Calu3 (cell line): ENCODE data around the gene CMIP. TPM values are rescaled to one million over a fixed set of nuclear protein-coding genes. Genes with fewer than 3 reads are reported as not detected.

ENCODE experiments used
- BruUV-seq: library from RNA; stranded (reverse); fragments of 400-500 nt; replicated peaks from 2 replicates; lab custom pipeline; 2021; lab: Mats Ljungman, UMichigan
- CTCF ChIA-PET: fragments of 300-600 bp; sonication (Branson Sonifier 250); formaldehyde crosslinking; loops from one replicate; lab custom pipeline; 2022; ENCODE audit warnings: antibody characterized with exemption; lab: Charles Lee
- DNase-seq: peaks from one replicate; pipeline ENCODE4 v3.0.0; 2022
- H3K27ac Mint-ChIP-seq: one replicate; pipeline ENCODE4 v1.8.0; 2022; ENCODE audit warnings: mixed read lengths; ENCODE audit not compliant: unreplicated experiment
- H3K27me3 Mint-ChIP-seq: one replicate; pipeline ENCODE4 v1.8.0; 2022; ENCODE audit warnings: mixed read lengths; ENCODE audit not compliant: unreplicated experiment
- H3K36me3 Mint-ChIP-seq: one replicate; pipeline ENCODE4 v1.8.0; 2022; ENCODE audit warnings: mild to moderate bottlenecking, moderate library complexity, mixed read lengths; ENCODE audit not compliant: insufficient read depth, unreplicated experiment
- H3K4me1 Mint-ChIP-seq: one replicate; pipeline ENCODE4 v1.8.0; 2022; ENCODE audit warnings: mild to moderate bottlenecking, low read depth, mixed read lengths; ENCODE audit not compliant: unreplicated experiment
- H3K4me3 Mint-ChIP-seq: one replicate; pipeline ENCODE4 v1.8.0; 2022; ENCODE audit warnings: mild to moderate bottlenecking, low read depth, moderate library complexity, mixed read lengths; ENCODE audit not compliant: unreplicated experiment
- H3K9me3 Mint-ChIP-seq: one replicate; pipeline ENCODE4 v1.8.0; 2022; ENCODE audit warnings: low read depth, mixed read lengths; ENCODE audit not compliant: unreplicated experiment
- CTCF ChIP-seq: fragments of 200-600 bp; IDR thresholded peaks from one replicate; pipeline ENCODE4 v1.8.0; 2022; ENCODE audit warnings: antibody characterized with exemption; ENCODE audit not compliant: unreplicated experiment
- intact Hi-C: fragments of 100-400 bp; cut with micrococcal nuclease; formaldehyde crosslinking; loops from one replicate; pipeline ENCODE4 v1.10.0; 2022; ENCODE audit not compliant: unreplicated experiment
- total RNA-seq: library from RNA; stranded (reverse); gene quantifications from 2 replicates; pipeline ENCODE4 v1.2.3, GENCODE V29; 2022

The CMIP gene
- total RNA-seq, 1 experiment from 2014 or later = 82.7 TPM

- H3K36me3 Mint-ChIP-seq = peaks cover 21% of the 10 kb centered on the region
- no peaks in the 10 kb centered on the region for H3K9me3 Mint-ChIP-seq
- peaks cover 75% of the 10 kb centered on the region for H3K4me1 Mint-ChIP-seq
- peak overlapping the region; percentile 13 for H3K27ac Mint-ChIP-seq
- DNase-seq = peak; percentile 69
- no TSS peak for BruUV-seq
- peak overlapping the region; percentile 39 for H3K4me3 Mint-ChIP-seq
- intact Hi-C loops = no loop called here
- no peaks in the 10 kb centered on the region for H3K27me3 Mint-ChIP-seq
- TF ChIP-seq CTCF = no peak
- CTCF ChIA-PET = interaction anchor here (0.6 to 0.7 kb wide), 4 partner anchors 20 to 510 kb away, joined by 3 read pairs; no protein-coding TSS in a partner anchor
These were observed 104.4 kb downstream of the CMIP start for GRCh38 chr16:81548876-81549546.

GRCh38 chr16:81549547-81550431, 105.2 kb downstream of the CMIP start:
- H3K27me3 Mint-ChIP-seq = no peaks in the 10 kb centered on the region
- H3K4me1 Mint-ChIP-seq = peaks cover 75% of the 10 kb centered on the region
- H3K27ac Mint-ChIP-seq = peak overlapping the region; percentile 13
- no peak for TF ChIP-seq CTCF
- H3K9me3 Mint-ChIP-seq = no peaks in the 10 kb centered on the region
- H3K4me3 Mint-ChIP-seq = peak overlapping the region; percentile 39
- no peak for DNase-seq
- no TSS peak for BruUV-seq
- CTCF ChIA-PET = interaction anchor here (0.6 to 0.7 kb wide), 2 partner anchors 19 to 511 kb away, joined by 3 read pairs; no protein-coding TSS in a partner anchor
- intact Hi-C loops = no loop called here
- H3K36me3 Mint-ChIP-seq = peaks cover 16% of the 10 kb centered on the region

GRCh38 chr16:81550432-81550808, 105.8 kb downstream of the CMIP start:
- H3K4me1 Mint-ChIP-seq = peaks cover 69% of the 10 kb centered on the region
- no peak overlapping the region for H3K4me3 Mint-ChIP-seq
- no peak for TF ChIP-seq CTCF
- DNase-seq = no peak
- H3K36me3 Mint-ChIP-seq = peaks cover 16% of the 10 kb centered on the region
- H3K27me3 Mint-ChIP-seq = no peaks in the 10 kb centered on the region
- intact Hi-C loops = no loop called here
- H3K9me3 Mint-ChIP-seq = no peaks in the 10 kb centered on the region
- CTCF ChIA-PET = no interaction called here
- peak overlapping the region; percentile 38 for H3K27ac Mint-ChIP-seq
- BruUV-seq = no TSS peak

- H3K36me3 Mint-ChIP-seq = peaks cover 18% of the 10 kb centered on the region
- H3K4me3 Mint-ChIP-seq = no peak overlapping the region
- peaks cover 76% of the 10 kb centered on the region for H3K4me1 Mint-ChIP-seq
- CTCF ChIA-PET = no interaction called here
- H3K27me3 Mint-ChIP-seq = no peaks in the 10 kb centered on the region
- DNase-seq = no peak
- BruUV-seq = no TSS peak
- no peaks in the 10 kb centered on the region for H3K9me3 Mint-ChIP-seq
- intact Hi-C loops = no loop called here
- peak overlapping the region; percentile 38 for H3K27ac Mint-ChIP-seq
- no peak for TF ChIP-seq CTCF
These were observed 106.7 kb downstream of the CMIP start for GRCh38 chr16:81551151-81551808.
